ENCODE results near the gene GPM6B.
"Not testable (repeated sequence)": the region's sequence is repeated elsewhere in the genome, so short reads cannot be mapped to it uniquely, and the experiment has no call there.

The GPM6B gene

GRCh38 chrX:13763489-13763888 is 53.4 kb downstream of the GPM6B start:
- DNase-seq: no peak

DNA sequence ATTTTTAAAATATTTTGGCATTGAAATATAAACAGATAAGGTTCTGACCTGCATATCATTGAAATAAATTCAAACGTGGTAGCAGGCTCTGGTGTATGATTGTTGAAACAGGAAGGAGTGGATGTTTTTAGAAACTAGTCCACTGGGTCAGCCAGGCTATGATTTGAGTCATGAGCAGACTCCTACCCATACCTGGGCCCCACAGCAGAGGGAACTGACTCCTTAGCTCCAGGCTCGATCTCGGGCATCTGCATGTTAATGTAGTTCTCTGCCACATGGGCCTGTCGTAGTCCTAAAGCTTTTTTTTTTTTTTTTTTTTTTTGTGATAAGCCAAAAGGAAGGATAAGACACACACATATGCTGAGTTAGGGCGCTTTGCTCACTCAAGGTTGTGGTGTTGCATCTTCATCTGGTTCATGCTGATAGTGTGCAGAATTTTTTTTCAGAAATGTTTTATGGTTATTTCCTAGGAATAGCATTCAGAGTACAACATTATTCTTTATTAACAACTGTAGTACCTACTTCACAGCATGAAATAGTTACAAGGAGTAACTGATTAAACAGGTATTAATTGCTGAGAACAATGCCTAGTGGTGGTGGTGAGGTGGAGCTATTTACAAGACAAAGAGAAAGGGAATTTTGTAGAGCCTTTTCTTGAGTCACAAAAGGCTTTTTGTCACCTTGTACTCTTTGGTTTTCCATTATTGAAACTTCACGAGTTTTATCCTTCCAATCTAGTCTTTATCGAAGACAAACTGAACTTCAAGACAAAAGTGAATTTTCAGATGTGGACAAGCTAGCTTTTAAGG is 55.1 kb downstream of the GPM6B start:
- DNase-seq: no peak

GRCh38 chrX:13760426-13760825 is 56.5 kb downstream of the GPM6B start:
- DNase-seq: no peak

- DNase-seq: no peak
These were observed 57.7 kb downstream of the GPM6B start for GRCh38 chrX:13759152-13759718.

DNA sequence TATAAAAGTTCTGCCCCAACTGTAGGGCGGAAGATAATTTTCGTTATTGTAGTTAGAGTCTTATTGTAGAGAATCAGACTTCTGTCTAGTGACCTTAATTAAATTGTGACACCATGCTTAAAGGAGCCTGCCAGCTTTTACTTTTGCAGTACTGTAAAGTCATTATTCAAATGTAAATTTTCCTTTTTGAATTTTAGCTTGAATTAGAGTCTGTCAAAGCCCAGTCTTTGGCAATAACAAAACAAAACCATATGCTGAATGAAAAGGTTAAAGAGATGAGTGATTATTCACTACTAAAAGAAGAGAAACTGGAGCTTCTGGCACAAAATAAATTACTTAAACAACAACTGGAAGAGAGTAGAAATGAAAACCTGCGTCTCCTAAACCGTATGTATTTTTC is 60.5 kb downstream of the GPM6B start:
- DNase-seq: no peak

GRCh38 chrX:13755254-13755653 is 61.6 kb downstream of the GPM6B start:
- DNase-seq: no peak

DNA sequence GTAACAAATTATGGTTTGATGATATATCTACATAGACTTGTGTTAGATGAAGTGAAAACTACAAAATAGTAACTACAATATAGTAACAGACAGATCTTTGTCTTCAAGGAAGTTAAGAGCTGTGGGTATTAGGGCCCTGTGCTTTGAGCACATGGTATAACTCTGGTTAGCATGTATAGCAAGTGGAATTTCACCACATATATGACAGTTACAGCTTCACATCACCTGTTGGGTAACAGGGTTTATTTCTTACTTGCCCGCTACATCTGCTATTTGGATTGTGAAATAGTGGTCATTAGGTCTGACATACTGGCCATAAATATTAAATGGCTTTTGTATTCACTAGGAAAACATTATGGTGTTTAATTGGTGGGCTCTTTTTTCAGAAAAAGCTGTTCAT is 62.1 kb downstream of the GPM6B start:
- DNase-seq: no peak

- DNase-seq: no peak
These were observed 64.2 kb downstream of the GPM6B start for GRCh38 chrX:13752646-13753045.

- DNase-seq: no peak
These were observed 64.8 kb downstream of the GPM6B start for GRCh38 chrX:13752141-13752540.

- no peak for DNase-seq
These were observed 66.1 kb downstream of the GPM6B start for GRCh38 chrX:13750812-13751211.

DNA sequence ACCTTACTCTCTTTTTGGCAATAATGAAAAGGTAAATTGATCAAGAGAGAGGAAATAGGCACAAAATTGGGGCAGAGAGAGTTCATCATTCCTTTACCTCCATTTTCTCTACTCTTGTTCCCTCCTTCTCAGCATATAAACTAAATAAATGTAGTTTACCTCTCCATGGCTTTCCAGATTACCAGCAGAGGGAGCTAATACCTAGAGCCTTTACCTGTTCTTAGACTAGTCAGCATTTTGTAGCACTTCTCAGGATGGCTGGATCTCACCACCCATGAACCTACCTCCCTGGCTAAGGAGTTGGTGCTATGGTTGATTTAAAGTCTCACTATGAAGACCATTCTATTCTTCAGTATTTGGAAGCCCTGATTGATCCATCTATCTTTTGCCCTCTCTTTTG is 66.7 kb downstream of the GPM6B start:
- no peak for DNase-seq

DNA sequence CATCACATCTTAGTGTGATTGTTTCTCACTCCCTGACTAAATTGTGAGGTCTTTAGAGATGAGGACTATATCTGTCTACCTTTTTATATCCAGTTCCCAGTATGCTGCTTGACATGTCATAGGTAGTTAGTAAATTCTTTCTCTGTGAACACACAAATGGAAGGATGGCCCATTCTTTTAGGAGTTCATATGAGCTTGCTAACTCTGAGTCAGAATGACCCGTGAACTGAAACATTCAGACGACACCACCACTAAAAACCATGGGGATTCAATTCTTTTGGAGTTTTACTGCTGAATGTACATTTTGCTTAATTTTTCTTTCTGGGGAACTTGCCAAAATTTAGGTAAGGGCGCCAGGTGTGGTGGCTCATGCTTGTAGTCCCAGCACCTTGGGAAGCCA is 68.4 kb downstream of the GPM6B start:
- DNase-seq: no peak

GRCh38 chrX:13747836-13748235 is 69.1 kb downstream of the GPM6B start:
- no peak for DNase-seq

- no peak for DNase-seq
These were observed 74.3 kb downstream of the GPM6B start for GRCh38 chrX:13742397-13743176.

DNA sequence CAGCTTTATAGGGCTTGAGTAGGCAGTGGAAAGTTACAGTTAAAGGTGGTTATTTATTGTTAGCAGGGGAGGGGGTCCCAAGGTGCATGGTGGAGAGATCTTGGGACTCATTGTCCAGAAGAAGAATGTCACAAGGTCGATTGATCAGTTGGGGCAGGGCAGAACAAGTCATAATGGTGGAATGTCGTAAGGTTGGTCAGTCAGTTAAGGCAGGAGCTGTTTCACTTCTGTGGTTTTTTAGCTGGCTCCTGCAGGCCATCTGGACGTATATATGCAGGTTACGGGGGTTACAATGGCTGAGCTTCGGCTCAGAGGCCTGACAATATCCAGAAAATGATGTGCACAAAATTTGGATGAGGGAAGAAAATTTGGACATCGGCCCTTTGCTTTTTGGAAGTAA is 75.2 kb downstream of the GPM6B start:
- DNase-seq: no peak

- DNase-seq: peak; percentile 68 to 77
These were observed 82.4 kb downstream of the GPM6B start, which contains the start of the genes OFD1 and TRAPPC2 for GRCh38 chrX:13734278-13735172. OFD1 (plus strand) TSS chrX:13734748; CDS start chrX:13735072, 324 bp downstream. TRAPPC2 (minus strand) TSS chrX:13734620; CDS start chrX:13719963, 14,657 bp downstream.

DNA sequence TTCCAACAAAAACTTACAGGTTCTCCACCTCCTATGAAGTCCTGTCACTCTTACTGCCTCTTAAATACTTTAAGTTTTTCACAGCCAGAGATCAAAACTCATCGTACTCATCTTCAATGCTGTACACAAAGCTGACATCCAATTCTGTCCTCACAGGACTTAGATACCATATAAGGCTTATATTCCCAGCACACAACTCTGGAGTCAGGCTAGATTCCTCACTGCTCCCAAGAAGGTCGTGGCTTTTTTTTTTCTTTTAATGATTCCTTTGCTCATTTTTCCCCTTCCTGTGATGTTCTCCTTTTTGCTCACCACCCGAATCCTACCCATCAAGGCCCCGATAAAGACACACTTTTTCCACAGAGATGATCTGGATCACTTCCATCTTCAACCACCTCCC is 83.4 kb downstream of the GPM6B start:
- DNase-seq: no peak

DNA sequence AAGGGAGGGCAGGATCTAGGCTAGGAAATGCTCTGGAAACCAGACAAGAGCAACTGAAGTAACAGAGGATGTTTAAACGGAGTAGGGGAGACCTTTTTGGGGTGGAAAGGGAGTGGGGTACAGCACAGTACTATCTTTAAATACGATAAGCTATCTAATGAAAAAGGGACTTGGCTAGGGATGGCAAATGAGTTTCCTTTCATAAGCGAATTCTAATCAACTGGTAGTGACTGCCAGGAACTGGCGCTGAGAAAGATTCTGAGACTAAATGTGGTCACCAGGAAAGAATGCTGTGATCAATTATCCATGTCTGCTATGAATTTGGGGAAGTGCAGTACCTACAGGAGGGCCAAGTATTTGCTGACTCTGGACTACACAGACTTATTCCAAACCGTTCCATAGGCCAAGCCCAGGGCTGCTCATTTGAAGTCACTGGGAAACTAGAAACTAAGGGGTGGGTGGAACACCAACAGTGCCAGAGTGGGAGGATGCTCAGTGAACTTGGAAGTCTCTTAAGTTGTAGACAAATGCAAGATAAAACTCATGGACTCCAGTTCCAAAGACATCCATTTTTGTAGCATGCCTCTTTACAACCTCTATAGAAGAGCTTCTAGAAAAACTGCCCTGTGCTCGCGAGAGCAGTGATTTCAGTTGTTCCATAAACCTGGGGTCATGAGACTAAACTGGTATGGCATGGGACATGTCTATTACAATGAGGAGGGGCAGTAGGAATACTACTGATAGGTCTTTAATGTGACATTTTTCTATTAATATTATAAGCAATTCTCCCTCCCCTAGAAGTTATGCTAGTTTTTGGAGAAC is 84.4 kb downstream of the GPM6B start:
- no peak for DNase-seq

DNA sequence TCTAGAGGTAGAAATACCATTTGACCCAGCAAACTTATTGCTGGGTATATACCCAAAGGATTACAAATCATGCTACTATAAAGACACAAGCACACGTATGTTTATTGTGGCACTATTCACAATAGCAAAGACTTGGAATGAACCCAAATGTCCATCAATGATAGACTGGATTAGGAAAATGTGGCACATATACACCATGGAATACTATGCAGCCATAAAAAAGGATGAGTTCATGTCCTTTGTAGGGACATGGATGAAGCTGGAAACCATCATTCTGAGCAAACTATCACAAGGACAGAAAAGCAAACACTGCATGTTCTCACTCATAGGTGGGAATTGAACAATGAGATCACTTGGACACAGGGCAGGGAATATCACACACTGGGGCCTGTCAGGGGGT is 86.4 kb downstream of the GPM6B start:
- DNase-seq: not testable (repeated sequence)

- not testable (repeated sequence) for DNase-seq
These were observed 90.3 kb downstream of the GPM6B start for GRCh38 chrX:13726583-13726982.

GRCh38 chrX:13724878-13725277 is 92.0 kb downstream of the GPM6B start:
- not testable (repeated sequence) for DNase-seq

Measured in cerebellar nuclear complex (tissue), 1 donor.